Epithelial cell of proximal tubule (primary cell): ENCODE results near the gene GDF3. TPM values are rescaled to one million over a fixed set of nuclear protein-coding genes. Genes with fewer than 3 reads are reported as not detected.
"Not testable (repeated sequence)": the region's sequence is repeated elsewhere in the genome, so short reads cannot be mapped to it uniquely, and the experiment has no call there.

Source experiments
- DNase-seq: peaks from one replicate; pipeline ENCODE4 v3.0.0-alpha.2; 2011; ENCODE audit warnings: low read depth
- H3K4me3 ChIP-seq: 2 replicates; pipeline ENCODE4 v1.5.1; 2011; ENCODE audit warnings: low read depth, mild to moderate bottlenecking, low read length
- CTCF ChIP-seq: conservative IDR thresholded peaks from 2 replicates; pipeline ENCODE4 v1.5.1; 2012; ENCODE audit warnings: low read depth, mild to moderate bottlenecking, low read length
- total RNA-seq: library from RNA; depleted of rRNA; stranded (reverse); fragments of >200 nt; gene quantifications from 2 replicates; pipeline ENCODE4 v1.2.3, GENCODE V29; 2015

GDF3 gene
- total RNA-seq, 1 donor from 2014 or later = not detected

DNA sequence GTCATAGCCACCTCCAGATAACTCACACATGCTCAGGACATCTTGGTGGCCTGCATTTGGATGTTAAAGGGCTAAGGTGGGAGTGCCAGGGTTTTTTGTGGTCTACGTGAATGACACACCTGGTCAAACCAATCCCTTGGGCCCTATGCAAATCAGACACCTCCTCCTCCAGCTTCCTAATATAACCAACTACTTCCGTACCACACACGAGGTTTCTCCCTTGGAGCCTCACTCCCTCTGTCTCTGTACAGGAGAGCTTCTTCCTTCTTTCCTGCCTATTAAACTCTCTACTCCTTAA lies 49.4 kb downstream of the GDF3 start:
- no peak for TF ChIP-seq CTCF
- no peak for DNase-seq
- no peak overlapping the region for H3K4me3 ChIP-seq

GRCh38 chr12:7645395-7646177 lies 50.0 kb downstream of the GDF3 start:
- TF ChIP-seq CTCF = peak; percentile 88
- H3K4me3 ChIP-seq = no peak overlapping the region
- no peak for DNase-seq

DNA sequence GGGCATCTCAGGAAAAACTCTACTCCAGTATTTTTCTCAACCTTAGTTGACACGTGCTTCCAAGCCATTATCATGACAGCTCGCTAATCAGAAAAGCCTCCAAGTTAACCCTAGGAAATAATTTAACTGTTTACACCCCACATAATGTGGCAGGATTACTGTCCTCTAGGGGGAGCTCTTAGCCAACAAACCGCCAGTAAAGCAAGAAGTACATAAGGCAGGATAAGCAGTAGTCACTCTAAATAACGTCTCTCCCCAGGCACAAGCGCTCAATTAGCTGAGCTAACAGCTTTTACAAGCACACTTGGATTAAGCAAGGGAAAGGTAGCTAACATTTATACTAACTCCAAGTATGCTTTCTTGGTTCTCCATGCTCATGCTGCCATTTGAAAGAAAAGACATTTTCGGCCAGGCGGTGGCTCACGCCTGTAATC lies 52.7 kb downstream of the GDF3 start:
- no peak overlapping the region for H3K4me3 ChIP-seq
- no peak for DNase-seq
- peak; percentile 55 for TF ChIP-seq CTCF

DNA sequence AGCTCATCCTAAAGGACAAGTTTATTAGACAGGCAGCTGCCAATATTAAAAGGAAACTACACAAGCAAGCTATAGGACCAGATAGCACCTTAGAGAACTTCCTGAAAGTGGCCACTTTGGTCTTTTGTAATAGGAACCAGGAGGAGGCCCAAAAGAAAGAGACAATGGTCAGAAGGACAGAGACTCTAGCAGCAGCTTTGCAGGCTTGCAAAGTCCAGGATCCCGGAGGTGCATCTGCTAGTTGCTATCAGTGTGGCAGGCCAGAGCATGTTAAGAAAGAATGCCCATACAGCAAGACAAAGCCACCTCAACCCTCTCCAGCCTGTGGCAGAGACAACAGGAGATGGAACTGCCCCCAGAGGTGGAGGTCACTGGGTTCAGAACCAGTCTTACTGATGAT lies 53.3 kb downstream of the GDF3 start:
- no peak for DNase-seq
- H3K4me3 ChIP-seq = no peak overlapping the region
- no peak for TF ChIP-seq CTCF

DNA sequence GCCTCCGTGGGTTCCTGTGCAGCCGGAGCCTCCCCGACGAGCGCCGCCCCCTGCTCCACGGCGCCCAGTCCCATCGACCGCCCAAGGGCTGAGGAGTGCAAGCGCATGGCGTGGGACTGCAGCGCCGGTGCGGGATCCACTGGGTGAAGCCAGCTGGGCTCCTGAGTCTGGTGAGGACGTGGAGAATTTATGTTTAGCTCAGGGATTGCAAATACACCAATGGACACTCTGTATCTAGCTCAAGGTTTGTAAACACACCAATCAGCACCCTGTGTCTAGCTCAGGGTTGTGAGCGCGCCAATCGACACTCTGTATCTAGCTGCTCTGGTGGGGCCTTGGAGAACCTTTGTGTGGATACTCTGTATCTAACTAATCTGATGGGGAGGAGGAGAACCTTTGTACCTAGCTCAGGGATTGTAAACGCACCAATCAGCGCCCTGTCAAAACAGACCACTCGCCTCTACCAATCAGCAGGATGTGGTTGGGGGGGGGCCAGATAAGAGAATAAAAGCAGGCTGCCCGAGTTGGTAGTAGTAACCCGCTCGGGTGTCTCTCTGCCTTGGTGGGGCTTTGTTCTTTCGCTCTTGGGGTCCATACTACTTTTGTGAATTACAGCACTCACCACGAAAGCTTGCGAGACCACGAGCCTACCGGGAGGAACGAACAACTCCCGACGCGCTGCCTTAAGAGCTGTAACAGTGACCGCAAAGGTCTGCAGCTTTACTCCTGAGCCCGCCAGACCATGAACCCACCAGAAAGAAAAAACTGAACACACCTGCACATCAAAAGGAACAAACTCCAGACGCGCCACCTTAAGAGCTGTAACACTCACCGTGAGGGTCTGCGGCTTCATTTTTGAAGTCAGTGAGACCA lies 55.2 kb downstream of the GDF3 start:
- not testable (repeated sequence) for DNase-seq
- peak overlapping the region; percentile 19 for H3K4me3 ChIP-seq

Other genes with a start within 250 kb of the GDF3 start
- gene CD163, start 192.0 kb downstream of the GDF3 start, total RNA-seq = not detected in 2 replicates
- not detected in 2 replicates for gene APOBEC1, start 29.9 kb downstream of the GDF3 start, total RNA-seq
- gene DPPA3, start 15.7 kb upstream of the GDF3 start, total RNA-seq = not detected in 2 replicates
- not detected in 2 replicates for gene CLEC4C, start 51.6 kb upstream of the GDF3 start, total RNA-seq
- not detected in 2 replicates for gene NANOGNB, start 69.4 kb upstream of the GDF3 start, total RNA-seq
- gene NANOG, start 93.6 kb upstream of the GDF3 start, total RNA-seq = not detected in 2 replicates
- gene SLC2A14, start 177.1 kb upstream of the GDF3 start, total RNA-seq = not detected in 2 replicates
- gene SLC2A3, start 240.4 kb upstream of the GDF3 start, total RNA-seq = 5.9 and 15.3 TPM in 2 replicates